Measurements from ENCODE around the gene C1orf167.

Gene C1orf167

DNA sequence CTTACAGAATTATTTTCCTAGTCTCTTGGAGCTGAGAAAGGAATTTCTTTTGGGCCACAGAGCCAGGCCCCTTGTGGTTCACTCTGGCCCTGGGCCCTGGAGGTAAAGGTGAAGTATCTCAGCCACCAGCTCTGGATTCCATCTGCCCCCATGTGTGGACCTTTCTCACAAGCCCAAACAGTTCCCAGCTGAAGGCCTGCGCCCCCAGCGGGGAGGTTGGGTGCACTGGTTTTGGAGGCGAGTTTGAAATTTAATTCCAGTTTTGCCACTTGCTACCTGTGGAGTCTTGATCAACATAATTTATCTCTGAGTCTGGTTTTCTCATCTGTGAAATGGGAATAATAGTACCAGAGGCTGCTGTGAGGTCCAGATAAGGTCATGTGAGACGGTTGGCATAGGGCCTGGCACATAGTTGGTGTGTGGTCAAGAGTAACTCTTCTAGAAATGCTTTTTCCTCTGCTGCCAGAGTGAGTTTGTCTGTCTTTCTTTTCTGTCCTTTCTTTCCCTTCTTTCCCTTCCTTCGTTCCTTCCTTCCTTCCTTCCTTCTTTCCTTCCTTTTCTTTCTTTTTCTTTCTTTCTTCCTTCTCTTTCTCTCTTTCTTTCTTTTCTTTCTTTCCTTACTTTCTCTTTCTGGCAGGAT is 20.0 kb upstream of the C1orf167 start:
- TF ChIP-seq, protein P1, sequence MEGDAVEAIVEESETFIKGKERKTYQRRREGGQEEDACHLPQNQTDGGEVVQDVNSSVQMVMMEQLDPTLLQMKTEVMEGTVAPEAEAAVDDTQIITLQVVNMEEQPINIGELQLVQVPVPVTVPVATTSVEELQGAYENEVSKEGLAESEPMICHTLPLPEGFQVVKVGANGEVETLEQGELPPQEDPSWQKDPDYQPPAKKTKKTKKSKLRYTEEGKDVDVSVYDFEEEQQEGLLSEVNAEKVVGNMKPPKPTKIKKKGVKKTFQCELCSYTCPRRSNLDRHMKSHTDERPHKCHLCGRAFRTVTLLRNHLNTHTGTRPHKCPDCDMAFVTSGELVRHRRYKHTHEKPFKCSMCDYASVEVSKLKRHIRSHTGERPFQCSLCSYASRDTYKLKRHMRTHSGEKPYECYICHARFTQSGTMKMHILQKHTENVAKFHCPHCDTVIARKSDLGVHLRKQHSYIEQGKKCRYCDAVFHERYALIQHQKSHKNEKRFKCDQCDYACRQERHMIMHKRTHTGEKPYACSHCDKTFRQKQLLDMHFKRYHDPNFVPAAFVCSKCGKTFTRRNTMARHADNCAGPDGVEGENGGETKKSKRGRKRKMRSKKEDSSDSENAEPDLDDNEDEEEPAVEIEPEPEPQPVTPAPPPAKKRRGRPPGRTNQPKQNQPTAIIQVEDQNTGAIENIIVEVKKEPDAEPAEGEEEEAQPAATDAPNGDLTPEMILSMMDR (conservative IDR thresholded peaks at IDR 0.05; ENCODE audit: control insufficient read depth, insufficient read depth, low read depth, low read length), result no peak
- no peak overlapping the region for H3K4me3 ChIP-seq (ENCODE audit: control insufficient read depth, low read depth, low read length)
- DNase-seq (ENCODE audit: low read depth), result no peak

DNA sequence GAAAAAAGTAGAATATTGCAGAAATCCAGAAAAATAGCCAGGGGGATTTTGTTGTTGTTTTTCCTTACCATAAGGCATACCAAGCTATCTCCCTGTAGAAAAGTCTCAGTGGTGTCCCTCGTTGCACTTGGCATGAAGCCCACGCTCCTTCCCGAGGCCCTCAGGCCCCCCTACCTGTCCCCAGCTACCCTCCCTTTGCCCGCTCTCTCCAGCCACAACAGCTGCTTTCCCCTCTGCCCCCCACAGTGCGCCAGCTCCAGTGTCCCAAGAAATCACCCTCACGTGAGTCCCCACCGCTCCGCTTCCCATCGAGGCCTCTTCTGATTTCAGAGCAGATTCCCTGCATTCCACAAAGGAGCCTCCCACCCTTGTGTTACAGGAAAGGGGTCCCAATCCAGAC is 17.7 kb upstream of the C1orf167 start:
- TF ChIP-seq, protein P1 (conservative IDR thresholded peaks at IDR 0.05; ENCODE audit: control insufficient read depth, insufficient read depth, low read depth, low read length), result no peak
- DNase-seq (ENCODE audit: low read depth), result no peak
- H3K4me3 ChIP-seq (ENCODE audit: control insufficient read depth, low read depth, low read length), result no peak overlapping the region

- no peak overlapping the region for H3K4me3 ChIP-seq (ENCODE audit: control insufficient read depth, low read depth, low read length)
- DNase-seq (ENCODE audit: low read depth), result peak; percentile 56
- TF ChIP-seq, protein P1 (conservative IDR thresholded peaks at IDR 0.05; ENCODE audit: control insufficient read depth, insufficient read depth, low read depth, low read length), result no peak
Observed at GRCh38 chr1:11746092-11746491, 15.9 kb upstream of the C1orf167 start.

DNA sequence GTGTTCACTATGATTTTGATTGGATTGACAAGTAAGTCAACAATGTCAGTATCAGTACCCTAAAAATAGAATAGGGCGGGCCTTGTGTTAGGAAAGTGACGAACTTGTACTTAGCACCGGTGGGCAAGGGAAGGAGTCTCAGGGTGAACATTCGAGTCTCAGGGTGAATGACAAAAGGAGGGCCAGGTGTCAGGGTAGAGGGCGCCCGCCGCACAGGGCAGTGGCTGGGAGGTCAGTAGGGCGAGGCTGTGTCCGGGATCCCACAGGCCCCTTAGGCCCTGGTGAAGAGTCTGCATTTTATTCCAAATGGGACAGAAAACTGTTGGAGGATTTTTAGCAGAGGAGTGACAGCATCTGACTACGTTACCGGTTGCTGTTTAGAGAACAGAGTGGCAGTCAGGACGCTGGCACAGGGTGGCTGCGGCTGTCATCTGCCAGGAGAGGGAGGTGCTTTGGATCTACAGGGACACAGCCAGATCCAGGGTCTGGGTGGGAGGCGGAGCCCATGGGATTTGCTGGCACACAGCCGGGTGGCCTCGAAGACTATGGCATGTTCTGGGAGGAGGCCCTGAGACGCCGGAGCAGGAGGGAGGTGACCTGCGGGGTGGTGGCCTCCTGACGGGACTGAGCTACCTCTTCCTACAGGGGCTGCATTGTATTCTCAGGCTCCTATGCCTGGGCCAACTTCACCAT is 15.1 kb upstream of the C1orf167 start:
- H3K4me3 ChIP-seq (ENCODE audit: control insufficient read depth, low read depth, low read length), result no peak overlapping the region
- TF ChIP-seq, protein P1 (conservative IDR thresholded peaks at IDR 0.05; ENCODE audit: control insufficient read depth, insufficient read depth, low read depth, low read length), result no peak
- DNase-seq (ENCODE audit: low read depth), result no peak

DNA sequence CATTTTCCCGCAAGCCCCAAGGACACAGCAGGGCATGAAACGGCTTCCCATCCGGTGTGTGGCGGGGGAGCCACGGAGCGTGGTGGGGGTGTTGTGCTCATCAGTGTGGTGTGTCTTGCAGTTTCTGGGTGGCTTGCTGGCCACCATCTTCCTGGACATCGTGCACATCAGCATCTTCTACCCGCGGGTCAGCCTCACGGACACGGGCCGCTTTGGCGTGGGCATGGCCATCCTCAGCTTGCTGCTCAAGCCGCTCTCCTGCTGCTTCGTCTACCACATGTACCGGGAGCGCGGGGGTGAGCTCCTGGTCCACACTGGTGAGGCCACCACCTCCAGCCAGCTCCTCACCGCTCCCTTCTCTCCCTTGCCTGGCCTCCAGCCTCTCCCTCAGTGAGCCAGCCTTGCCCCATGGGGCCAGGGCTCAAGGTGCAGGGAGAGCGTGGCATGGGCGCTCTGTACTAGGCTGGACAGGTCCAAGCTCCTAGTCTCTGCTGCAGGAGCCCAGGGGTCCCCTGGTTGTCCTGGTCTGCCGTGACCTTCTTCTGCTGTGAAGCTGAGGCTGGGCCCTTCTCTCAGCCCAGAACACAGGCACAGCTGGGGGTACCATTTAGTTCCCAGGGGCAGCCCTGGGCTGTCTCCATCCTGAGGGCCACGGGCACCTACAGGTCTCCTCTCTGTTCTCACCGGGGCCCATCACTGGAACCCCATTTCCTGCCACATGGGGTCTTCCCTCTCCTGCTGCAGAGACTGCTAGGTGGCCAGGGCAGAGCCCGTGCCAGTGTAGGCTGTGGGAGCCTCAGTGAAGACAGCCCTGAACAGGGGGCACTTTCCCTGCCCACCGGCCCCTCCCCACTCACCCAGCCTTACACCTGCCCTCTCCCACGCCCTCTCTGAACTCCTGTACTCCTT is 13.4 kb upstream of the C1orf167 start:
- TF ChIP-seq, protein P1 (conservative IDR thresholded peaks at IDR 0.05; ENCODE audit: control insufficient read depth, insufficient read depth, low read depth, low read length), result no peak
- DNase-seq (ENCODE audit: low read depth), result no peak
- H3K4me3 ChIP-seq (ENCODE audit: control insufficient read depth, low read depth, low read length), result no peak overlapping the region

DNA sequence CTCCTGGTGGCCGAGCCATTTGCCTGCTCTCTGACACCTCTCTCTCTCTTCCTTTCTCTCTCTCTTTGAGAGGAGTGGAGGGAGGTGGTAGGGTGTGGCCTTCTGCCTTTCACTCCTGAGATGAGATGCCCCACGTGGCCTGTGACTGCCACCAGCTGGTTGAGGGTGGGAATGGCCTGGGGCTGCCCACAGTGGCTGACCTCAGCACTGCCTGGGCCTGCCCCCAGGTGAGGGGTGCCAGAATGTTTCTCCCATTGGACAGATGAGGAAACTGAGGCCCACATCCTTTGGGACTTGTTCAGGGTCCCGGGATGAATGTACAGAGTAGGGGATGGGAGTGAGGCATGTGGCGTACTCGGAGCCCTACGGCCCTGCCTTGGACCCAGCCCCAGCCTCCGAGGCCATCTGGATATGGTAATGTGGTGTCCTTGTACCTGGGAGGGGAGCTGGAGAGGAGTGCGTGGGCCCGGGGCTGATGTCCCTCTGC is 12.7 kb upstream of the C1orf167 start:
- peak; percentile 16 for DNase-seq (ENCODE audit: low read depth)
- TF ChIP-seq, protein P1 (conservative IDR thresholded peaks at IDR 0.05; ENCODE audit: control insufficient read depth, insufficient read depth, low read depth, low read length), result peak; percentile 35
- H3K4me3 ChIP-seq (ENCODE audit: control insufficient read depth, low read depth, low read length), result no peak overlapping the region
